Hematopoietic multipotent progenitor cell (in vitro differentiated cells): ENCODE measurements around the gene EXOC5. TPM values are rescaled to one million over a fixed set of nuclear protein-coding genes. Genes with fewer than 3 reads are reported as not detected.
"Not testable (repeated sequence)": the region's sequence is repeated elsewhere in the genome, so short reads cannot be mapped to it uniquely, and the experiment has no call there.

Source experiments
- DNase-seq, 3 donors: peaks; one replicate each; pipeline ENCODE4 v3.0.0-alpha.2; 2011 to 2015; ENCODE audit warnings: low read depth in 2 of 3, low spot score in 2 of 3
- total RNA-seq: library from RNA; depleted of rRNA; stranded (reverse); fragments of >200 nt; gene quantifications from one replicate; pipeline ENCODE4 v1.2.3, GENCODE V29; 2012

Gene EXOC5
- total RNA-seq, 1 donor: 14.0 TPM

DNA sequence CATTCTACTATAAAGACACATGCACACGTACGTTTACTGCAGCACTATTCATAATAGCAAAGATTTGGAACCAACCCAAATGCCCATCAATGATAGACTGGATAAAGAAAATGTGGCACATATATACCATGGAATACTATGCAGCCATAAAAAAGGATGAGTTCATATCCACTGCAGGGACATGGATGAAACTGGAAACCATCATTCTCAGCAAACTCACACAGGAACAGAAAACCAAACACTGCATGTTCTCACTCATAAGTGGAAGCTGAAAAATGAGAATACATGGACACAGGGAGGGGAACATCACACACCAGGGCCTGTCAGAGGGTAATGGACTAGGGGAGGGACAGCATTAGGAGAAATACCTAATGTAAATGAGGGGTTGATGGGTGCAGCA, 10.5 kb downstream of the EXOC5 start:
- DNase-seq: not testable (repeated sequence)

DNA sequence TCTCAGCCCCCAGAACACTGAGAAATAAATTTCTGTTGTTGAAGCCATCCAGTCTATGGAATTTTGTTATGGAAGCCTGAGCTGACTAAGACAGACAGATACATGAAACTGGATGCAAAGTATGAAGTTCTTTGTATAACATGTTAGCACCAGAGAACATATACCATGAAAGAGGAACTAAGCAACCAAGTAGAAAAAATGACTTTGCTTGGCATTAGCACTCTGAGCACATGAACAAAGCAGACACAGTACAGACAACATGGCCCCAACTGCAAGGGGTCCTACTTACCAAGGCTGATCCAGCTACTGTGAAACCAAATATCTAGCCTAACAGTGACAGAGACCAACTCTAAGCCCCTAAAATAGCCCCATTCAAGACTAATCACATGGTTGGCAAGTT, 13.8 kb downstream of the EXOC5 start:
- no peak for DNase-seq

DNA sequence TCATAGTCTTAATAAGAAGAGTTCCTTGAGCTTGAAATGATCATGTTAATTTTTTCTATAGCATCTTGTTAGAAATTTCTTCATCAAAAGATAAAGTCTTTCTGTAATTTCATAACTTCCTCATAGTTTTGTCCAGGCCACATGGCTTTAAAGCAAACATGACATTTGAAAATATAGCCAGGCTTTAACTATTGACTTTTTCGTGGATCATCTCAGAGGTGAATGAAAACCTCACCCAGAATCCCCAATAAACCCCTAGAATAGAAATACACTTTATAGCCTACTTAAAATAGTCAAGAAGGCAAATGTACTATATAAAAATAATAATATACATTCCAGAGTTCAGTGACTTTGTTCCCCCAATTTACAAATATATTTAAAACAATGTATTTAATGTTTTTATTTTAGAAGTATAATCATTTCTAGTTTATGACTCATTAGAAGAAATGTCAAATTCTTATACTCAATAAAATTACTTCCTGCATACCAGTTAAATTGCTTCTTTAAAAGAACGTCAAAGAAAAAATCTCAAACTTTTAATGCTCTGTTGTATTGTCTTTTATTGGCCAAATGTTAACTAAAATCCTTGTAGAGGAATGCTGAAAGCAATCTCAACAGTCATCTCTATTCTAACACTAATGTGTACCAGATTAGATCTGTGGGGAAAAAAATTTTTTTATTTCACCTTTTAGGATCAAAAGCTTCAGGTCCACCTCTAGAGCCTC, 21.6 kb downstream of the EXOC5 start:
- no peak for DNase-seq

DNA sequence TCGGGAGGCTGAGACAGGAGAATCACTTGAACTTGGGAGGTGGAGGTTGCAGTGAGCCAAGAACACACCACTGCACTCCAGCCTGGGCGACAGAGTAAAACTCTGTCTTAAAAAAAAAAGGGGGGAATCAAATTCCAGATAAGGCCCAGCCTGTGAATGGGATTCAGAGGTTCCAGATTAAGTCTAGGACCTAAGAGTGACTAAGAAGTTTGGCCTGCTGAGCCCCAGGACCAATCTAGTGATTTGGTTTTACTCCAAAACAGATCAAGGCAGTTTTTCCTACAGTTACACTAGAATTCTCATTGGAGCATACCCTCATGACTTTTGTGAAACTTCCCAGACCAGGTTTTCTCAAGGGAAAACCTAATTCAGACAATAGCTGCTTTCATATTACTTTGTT, 22.8 kb downstream of the EXOC5 start:
- no peak for DNase-seq

DNA sequence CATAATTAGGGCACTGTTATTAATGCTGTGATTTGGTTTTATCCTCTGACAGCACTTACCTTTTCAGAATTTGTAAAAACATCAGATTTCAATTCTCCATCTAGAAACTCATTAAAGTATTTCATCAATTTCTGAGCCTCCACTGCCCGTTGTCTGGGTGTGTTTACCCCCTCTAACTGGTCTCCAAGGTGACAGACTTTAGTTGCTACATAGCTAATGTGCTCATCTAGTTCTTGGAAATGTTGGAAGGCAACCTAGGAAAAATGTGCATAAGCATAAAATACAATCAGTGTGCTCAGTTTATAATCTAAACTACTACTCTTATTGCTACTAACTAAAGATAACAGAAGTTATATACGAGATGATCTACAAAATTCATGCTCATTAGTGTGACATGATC, 24.6 kb downstream of the EXOC5 start:
- no peak for DNase-seq

DNA sequence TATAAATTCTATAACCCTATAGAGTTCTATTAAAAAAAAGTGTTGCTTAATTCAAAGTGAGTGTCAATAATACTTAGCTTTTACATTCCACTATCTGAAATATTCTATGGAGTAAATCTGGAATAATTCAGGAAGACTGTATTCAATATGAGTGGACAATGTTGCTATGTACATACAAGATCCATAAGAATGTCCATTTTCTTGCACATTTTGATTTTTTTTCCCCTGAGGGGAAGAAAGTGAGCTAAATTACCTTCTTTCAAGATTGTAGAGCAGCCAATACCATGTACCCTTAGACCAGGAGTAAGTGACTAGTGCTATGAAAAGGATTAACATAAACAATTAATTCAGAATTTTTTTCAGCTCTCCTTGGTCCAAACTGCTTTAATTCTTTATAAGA, 25.4 kb downstream of the EXOC5 start:
- no peak for DNase-seq

DNA sequence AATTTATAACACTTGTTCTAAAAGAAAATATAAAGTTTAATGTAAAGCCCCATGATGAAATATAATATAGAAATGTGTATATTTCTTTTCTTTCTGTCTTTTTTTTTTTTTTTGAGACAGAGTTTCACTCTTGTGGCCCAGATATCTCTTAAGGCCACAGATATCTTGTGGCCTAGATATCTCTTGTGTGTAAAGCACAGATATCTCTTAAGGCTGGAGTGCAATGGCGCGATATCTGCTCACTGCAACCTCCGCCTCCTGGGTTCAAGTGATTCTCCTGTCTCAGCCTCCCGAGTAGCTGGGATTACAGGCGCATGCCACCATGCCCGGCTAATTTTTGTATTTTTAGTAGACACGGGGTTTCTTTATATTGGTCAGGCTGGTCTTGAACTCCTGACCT, 28.6 kb downstream of the EXOC5 start:
- not testable (repeated sequence) for DNase-seq

DNA sequence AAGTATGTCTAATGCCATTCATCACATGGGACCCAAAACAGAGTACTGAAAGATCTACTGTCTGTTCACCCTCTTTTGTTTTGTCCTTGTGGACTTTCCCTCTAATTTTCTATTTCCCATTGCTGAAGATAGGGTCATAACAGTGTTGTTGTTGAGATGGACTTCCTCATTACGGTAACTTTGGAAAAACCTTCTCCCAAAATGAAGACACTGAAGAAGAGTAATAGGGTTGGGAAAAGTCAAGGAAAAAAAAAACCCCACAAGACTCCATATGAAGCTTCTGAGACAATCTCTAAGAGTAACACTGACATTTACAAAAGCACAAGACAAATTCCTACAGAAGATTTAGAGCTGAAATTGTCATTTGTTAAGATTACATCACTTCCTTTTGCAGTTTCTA, 36.7 kb downstream of the EXOC5 start:
- DNase-seq: no peak

DNA sequence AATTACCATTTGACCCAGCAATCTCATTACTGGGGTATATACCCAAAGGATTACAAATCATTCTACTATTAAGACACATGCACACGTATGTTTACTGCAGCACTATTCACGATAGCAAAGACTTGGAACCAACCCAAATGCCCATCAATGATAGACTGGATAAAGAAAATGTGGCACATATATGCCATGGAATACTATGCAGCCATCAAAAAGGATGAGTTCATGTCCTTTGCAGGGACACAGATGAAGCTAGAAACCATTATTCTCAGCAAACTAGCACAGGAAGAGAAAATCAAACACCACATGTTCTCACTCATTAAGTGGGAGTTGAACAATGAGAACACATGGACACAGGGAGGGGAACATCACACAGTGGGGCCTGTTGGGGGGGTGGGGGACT, 40.4 kb downstream of the EXOC5 start:
- DNase-seq: not testable (repeated sequence)

DNA sequence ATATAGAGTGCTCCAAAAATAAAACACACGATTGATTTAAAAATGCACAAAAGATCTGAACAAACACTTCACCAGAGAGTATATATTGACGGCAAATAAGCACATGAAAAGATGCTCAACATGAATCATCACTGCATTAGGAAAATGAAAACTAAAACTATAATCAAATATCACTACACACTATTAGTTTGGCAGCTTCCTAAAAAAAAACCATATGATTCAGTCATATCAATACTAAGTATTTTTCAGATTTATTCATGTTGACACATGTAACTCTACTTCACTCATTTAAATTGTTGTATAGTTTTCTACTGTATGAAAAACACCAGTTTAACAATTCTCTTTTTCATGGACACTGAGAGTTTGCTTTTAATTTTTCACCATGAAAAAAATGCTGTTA, 41.6 kb downstream of the EXOC5 start:
- DNase-seq: no peak

DNA sequence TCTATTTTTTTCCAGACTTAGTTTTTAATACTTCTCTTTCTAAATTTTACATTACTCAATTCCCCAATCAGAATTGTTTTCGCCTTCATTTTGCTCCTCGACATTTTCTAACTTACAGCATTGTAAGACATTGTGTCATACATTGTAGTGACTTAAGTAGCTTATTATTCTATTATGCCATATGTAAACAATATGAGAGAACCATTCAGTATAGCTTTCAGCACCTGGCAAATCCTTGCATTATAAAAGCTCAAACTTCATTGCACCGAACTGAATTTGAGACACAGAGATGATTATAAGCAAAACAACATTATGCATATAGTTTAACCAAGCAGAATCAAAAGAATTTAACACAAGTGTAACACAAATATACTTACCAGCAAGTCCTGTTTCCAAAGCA, 46.8 kb downstream of the EXOC5 start:
- no peak for DNase-seq

DNA sequence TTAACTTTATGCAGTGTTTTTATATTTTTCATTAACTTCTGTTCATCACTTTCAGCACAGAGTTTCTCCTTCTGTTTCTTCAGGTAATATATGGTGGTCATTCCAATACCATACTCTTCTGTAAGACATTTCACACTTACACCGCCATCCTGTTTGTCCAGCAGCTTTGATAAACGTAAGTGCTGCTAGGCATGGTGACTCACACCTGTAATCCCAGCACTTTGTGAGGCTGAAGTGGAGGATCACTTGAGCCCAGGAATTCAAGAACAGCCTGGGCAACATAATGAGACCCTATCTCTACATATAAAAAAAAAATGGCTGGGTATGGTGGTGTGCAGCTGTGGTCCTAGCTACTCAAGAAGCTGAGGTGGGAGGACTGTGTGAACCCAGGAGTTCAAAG, 55.8 kb downstream of the EXOC5 start:
- DNase-seq: no peak

DNA sequence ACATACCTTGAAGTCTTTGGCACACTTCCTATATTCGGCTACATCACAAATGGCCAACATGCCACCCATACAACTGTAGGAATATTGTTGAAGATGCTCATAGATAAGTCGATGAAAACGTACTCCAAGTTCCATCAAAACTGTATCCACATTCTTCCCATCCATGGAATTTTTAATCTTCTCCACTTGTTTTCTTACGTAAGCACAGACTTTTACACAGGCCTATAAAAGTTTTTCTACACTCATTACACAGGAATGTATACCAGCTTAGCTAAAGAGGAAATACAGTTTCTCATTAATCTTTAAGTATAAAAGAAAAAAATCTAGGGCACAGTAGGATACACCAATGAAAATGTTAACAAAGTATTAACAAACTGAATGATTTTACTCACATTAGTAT, 59.1 kb downstream of the EXOC5 start:
- no peak for DNase-seq

DNA sequence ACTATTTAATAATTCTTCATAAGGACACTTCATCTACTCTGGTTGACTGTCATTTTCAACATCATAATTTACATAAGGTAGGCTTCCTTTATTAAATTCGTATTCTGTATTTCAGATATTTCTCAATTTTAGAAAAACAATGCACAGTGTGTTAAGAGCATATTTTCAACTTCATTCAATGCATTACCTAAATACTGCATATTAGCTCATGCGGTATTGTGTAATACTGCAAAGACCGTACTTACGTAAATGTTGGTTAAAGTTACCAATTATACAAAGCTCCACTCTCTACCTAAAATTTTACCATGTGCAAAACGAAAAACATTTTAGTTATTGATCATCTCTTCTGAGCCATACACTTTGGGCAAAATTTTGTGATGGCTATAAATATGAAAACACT, 62.8 kb downstream of the EXOC5 start:
- DNase-seq: no peak

DNA sequence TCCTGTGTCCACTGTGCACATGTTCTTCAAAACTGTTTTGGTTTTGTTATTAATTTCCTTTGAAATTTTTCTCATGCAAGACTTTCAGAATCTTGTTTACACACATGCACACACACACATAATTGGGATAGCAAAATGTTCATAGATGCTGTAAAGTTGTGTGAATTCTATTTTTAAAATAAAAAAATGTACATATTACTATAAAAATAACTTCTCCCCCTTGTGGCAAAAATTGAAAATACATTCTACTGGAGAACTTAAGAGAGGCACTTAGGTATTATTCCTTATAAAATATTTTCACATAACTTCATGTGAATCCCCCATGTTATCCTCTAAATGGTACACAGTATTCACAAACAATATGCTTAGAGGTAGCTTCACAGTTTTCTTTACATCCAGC, 66.0 kb downstream of the EXOC5 start:
- not testable (repeated sequence) for DNase-seq

DNA sequence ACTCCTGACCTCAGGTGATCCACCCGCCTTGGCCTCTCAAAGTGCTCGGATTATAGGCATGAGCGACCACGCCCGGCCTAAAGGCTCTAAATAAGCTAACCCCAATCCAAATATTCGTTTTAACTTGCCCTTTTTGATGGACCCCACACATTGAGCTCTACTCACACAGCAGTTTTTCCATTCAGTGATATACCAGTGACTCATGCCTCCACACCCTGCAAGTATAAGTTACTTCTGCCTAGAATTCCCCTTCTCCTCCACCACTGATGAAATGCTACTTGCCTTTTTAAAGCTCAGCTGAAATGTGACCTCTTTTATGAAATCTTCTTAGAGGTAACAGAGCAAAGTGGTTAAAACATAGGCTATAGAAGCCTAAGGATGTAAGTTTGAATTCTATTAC, 68.8 kb downstream of the EXOC5 start:
- DNase-seq: no peak

DNA sequence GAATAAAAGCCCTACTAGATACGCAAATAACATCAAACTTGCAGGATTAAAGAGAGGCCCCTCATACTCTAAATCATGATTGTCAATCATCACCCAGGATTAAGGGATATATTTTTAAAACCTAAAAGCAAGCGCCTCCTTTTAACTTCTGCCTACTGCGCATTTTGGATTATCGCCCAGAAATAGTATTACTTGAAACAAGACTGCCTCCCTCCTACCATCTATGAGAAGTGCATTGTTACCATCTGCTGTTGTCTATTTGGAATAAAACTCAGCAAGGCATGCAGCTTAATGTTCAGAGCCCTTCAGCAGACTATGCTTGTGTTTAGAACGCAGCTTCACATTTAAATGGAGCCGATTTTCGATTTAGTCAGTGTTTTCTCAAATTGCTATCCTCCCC, 79.6 kb downstream of the EXOC5 start:
- peak in 1 of 3 donors; percentile 1 for DNase-seq

DNA sequence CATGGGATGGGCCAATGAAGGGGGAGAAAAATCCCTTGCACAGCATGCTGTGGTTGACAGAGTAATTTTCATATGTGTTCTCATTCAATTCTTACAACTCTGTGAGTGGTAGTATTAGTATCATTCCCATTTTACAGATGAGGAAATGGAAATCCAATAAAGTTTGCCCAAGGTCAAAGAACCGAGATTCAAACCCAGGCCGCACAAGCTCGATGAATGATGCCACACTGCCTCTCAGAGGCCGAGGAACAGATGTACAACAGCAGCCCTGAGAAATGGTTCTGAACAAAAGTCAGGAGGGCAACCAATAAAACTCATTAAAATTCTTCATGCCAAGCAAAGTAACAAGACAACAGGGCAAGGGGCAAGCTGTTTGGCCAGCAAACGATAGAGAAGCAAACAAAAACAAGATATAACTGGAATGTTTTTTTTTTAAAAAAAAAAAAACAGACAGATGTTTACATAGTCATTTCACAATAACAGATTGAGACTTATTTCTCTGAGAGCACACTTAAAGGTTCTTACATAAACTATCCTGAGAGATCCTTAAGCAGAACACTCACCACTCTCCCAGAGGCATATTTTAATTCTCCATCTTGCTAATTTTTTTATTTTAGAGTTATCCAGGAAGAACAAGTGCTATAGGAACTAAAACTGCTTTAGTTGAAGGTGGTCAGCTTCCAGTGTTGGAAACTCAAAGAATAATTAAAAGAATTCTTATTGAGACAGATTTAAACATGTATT, 85.8 kb downstream of the EXOC5 start:
- peak in 1 of 3 donors; percentile 4 for DNase-seq

DNA sequence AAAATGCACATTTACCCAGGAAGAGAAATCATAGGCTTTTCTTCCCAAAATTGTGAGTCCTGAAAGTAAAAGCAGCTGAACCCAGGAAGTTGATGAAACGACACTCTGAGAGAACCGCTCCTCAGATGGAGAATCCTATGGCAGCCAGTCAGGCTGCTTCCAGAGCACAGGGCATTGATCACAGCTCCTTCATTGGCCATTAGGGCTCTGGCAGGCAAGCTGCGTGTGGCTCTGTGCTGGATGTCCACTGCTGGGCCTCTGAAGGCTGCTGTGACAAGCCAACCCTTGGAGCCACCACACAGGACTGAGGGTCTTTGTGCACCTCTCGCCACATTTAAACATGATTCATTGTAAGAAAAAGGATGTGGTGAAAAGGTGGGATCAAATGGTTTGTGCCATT, 89.4 kb downstream of the EXOC5 start:
- DNase-seq: no peak

DNA sequence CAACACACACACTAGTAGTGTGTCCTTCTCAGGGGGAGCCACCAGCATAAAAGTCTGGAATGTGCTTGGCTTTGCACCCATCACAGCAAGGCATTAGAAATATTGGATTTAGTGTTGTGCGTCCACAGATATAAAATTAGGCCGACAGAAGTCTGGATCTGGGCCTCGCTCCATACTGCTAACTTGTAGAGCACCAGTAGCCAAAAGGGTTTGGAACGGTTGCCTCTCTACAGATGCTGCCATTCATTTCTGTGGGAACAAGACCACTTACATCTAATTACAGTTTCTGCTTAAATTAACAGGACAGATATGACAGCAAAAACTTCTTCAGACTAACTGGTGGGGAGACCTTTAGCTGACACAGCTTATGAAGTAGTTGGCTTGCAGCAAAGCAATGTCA, 94.2 kb downstream of the EXOC5 start:
- no peak for DNase-seq

DNA sequence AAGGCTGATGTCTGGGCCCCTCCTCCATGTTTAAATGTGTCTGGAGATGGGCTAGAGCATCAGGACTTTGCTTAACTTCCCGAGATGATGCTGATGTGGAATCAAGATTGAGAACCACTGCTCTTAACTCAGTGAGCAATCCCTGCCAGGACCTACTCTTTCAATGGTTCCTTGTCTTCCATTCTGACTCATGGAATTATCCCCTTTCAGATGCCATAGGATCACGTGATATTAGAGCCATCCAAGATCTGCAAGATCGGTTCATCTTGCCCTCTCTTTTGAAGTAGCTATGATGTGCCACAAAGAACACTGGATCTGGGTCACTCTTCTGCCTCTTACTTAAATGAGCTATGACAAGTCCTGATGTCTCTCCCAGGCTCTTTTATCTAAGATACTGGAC, 96.8 kb downstream of the EXOC5 start:
- no peak for DNase-seq

DNA sequence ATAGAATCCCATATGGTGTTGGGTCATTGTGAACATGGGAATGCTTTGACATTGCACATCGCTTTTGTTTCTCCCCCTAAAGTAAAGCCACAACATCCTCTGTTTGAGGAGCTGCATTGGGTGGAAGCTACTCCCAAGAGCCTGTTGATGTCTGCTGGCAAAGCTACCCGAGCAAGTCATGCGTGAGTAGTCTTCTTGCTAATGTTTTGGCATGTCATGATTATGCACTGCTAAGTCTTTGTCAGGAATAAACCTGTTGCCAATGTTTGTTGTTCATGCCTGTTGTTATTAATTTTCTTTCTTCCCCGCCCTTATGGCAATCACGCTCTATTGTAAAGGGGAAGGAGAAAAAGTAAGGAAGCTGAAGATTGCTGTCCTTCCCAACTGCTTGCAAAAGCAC, 97.3 kb downstream of the EXOC5 start:
- no peak for DNase-seq

DNA sequence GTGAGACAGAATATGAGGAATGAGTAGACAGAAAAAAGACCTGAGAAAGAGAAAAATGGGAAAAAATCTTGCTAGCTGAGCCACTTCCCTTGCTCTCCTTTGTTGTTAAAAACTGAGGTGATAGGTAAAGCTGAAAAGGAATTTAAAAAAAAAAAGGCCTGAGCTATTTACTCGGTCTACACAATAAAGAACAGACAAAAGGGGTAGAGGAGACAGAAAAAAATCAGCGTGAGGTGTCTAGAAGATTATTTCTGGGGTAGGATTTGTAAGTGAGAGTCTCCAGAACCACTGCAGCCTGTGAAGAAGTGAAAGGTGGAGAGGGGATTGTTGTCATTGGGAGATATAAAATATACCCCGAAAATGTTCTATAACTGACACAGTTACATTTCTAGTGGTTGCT, 98.8 kb downstream of the EXOC5 start:
- no peak for DNase-seq
